K562 treated with DMSO at 1 percent for 12 hours (cell line): ENCODE data around the gene MFSD8. TPM values are rescaled to one million over a fixed set of nuclear protein-coding genes. Genes with fewer than 3 reads are reported as not detected.

Source experiments
- total RNA-seq: library from RNA; unstranded; fragments of 300-600 nt; gene quantifications from 2 replicates; pipeline ENCODE4 v1.2.3, GENCODE V29; 2022; ENCODE audit not compliant: insufficient read depth

The MFSD8 gene
- 5.9 and 17.2 TPM in 2 replicates for total RNA-seq

DNA sequence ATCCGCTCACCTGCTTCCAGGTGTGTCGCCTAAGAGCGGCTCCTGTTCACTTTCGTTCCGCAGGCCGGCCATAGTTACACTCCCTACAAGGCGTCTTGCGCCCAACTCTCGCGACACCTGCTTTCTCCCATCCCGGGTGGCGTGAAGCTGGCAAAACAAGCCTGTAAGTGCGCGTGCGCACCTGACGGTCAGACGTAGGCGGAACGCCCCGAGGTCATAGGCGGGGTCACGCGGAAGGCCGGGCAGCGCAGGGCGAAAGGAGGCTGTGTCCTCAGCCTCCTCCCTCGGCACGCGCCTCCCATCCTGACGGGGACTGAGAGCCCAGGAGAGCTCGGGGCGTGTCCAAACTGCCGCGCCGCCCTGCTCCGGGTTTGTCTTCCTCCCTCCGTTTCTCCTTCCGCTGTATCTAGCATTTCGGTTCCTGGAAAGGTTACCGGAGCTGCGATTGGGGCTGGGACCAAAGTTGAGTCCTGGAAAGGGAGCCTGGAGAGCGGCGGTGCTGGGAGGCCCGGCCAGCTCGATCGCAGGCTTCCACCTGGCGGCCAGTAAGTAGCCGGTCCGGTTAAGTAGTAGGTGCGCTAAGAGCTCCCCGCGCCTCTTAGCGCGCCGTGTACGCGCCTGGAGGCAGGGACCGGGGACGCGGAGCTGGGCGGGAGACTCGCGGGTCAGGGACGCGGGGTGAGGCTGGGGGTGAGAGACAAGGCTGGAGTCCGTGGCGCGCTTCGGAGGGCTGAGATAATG, at the start of gene MFSD8, which contains the start of gene ABHD18:
Gene MFSD8, minus strand, starts transcription at position 112 of the 741 bp plus-strand sequence. Its CDS starts 40 bp downstream, at position 72.
Gene ABHD18, plus strand, starts transcription at position 345 of the 741 bp plus-strand sequence. CDS start 17,550 bp downstream, outside the sequence.

DNA sequence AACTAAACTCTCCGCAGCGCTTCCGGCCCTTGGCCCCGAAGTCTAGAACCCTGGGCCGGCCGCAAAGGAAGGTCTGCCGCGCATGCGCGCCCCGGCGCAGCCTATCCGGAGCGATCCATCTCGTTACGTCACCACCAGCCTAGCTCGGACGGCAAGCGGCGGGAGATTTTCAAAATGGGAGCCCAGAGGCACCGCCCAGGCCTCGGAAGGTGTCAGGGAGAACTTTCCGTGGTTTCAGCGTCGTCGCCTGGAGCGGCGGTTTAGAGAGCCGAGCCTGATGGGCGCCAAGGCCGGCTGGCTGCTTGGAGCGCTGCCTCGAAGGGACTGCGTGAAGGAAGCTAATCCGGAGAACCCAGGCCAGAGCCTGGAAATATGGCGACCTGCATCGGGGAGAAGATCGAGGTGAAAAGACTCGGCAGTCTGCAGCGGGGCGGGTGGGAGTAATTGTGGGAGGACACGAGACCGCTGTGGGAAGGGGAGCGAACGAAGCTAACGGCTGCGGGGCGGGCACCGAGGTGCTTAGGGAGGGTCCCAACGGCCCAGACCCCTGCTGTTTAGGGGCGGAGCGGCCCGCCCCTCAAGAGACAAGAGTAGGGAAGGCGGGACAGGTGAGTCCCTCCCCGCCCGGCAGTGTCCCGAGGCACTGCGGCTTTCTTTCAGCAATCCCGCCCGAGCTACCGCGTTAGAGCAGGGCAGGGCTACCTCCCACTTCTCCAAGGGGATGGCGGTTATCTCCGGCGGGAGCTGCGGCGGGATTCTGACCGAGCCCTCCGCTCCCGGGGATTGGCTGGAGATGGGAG, 84.0 kb downstream of the MFSD8 start, which contains the start of gene PLK4:
Gene PLK4, plus strand, starts transcription at position 131 of the 800 bp plus-strand sequence. Its CDS starts 242 bp downstream, at position 373.

Other genes with a start within 250 kb of the MFSD8 start
- not detected in 2 replicates for gene SLC25A31, start 234.8 kb downstream of the MFSD8 start, total RNA-seq
- gene HSPA4L, start 182.9 kb downstream of the MFSD8 start, total RNA-seq, result 2.8 and 13.6 TPM in 2 replicates
- gene PLK4, start 84.3 kb downstream of the MFSD8 start, total RNA-seq, result 20.5 and 38.5 TPM in 2 replicates
- 4.0 and 13.8 TPM in 2 replicates for gene ABHD18, start 233 bp upstream of the MFSD8 start, total RNA-seq
- 11.2 and 28.0 TPM in 2 replicates for gene LARP1B, start 96.1 kb upstream of the MFSD8 start, total RNA-seq